Measurements from ENCODE around the gene C14orf132.

Gene C14orf132

DNA sequence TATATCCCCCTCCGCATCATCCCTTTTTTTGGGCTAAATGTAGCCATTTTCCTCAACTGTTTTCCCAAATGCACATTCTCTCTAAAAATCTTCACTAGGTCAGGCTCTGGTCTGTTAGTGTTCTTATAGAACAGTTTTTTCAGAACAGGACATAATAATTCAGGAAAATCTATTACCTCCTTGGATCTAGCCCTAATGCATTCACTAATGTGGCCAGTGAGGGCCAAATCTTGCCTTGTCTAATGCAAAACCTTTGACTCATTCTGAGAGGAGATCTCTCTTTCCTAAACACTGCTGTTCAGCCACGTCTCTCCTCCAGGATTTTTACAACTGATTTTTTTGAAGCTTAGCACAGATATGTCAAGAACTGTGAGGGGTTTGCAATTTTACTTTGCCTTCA, 15.5 kb downstream of the C14orf132 start:
- TF ChIP-seq, protein P1, sequence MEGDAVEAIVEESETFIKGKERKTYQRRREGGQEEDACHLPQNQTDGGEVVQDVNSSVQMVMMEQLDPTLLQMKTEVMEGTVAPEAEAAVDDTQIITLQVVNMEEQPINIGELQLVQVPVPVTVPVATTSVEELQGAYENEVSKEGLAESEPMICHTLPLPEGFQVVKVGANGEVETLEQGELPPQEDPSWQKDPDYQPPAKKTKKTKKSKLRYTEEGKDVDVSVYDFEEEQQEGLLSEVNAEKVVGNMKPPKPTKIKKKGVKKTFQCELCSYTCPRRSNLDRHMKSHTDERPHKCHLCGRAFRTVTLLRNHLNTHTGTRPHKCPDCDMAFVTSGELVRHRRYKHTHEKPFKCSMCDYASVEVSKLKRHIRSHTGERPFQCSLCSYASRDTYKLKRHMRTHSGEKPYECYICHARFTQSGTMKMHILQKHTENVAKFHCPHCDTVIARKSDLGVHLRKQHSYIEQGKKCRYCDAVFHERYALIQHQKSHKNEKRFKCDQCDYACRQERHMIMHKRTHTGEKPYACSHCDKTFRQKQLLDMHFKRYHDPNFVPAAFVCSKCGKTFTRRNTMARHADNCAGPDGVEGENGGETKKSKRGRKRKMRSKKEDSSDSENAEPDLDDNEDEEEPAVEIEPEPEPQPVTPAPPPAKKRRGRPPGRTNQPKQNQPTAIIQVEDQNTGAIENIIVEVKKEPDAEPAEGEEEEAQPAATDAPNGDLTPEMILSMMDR (IDR thresholded peaks at IDR 0.05; ENCODE audit: low read depth, low read length, missing control alignments), result no peak
- no peak overlapping the region for H3K4me3 ChIP-seq (ENCODE audit: low read depth, low read length)
- DNase-seq (ENCODE audit: low read depth), result no peak

DNA sequence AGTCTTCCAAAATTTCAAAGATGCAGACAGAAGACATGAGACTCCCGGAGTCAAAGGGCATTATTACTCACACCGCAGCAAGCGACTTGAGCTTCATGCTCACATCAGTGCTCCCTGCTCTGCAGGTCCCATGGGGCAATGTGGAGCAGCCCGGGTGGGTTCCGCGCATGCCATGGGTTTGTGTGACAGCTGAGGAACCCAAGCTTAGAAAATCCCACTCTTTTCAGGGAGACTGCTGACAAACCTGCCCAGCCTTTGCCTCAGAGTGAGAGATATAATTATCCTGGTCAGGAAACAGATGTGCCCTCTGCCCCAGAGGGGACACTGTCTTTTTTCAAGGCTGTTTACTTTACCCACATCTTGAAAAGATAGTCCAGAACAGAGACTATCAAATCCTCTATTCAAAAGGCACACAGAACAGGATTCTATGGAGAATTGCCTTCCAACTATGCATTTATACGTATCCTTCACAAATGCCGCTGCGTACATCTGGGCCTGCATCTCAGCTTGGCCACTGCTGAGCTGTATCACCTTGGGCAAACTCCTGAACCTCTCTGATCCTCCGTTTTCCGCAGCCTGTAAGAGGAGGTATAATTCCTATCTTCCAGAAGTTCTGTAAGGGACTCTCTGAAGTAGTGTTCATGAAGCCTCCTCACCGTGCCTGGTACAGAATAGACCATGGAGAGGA, 16.0 kb downstream of the C14orf132 start:
- TF ChIP-seq, protein P1 (IDR thresholded peaks at IDR 0.05; ENCODE audit: low read depth, low read length, missing control alignments), result no peak
- no peak for DNase-seq (ENCODE audit: low read depth)
- H3K4me3 ChIP-seq (ENCODE audit: low read depth, low read length), result no peak overlapping the region

DNA sequence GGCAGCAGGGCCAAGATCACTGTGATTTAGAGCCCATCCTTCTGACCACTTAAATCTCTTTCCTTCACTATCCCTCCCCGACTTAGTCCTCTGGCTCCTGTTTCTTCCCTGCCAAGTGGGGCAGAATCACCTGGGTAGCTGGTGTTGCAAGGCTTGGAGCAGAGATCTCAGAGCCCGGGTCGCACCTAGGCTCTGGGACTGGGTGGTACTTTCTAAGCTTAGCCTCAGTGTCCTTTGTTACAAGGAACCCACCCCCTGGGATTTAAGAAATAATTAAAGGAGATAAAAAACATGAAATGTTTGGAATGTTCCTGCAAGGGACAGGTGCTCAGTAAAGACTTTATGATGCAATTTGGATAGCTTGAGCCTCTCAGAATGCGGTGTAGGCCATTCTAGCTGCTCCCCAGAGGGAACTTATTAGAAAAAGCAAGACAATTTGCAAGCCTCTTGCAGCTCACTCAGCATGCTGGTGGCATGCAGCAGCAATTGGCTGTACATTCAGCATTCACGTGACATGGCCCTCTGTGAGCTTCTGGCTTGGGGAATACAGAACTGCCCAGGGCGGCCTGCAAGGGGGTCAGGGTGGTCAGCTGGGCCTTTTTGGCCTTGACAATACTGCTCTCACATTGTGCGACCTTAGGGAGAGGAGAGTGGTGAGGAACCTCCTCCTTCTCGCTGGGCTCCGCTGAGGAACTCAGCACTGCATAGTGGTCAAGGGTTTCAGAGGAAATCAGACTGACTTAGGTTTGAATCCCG, 16.8 kb downstream of the C14orf132 start:
- no peak for DNase-seq (ENCODE audit: low read depth)
- TF ChIP-seq, protein P1 (IDR thresholded peaks at IDR 0.05; ENCODE audit: low read depth, low read length, missing control alignments), result no peak
- no peak overlapping the region for H3K4me3 ChIP-seq (ENCODE audit: low read depth, low read length)

DNA sequence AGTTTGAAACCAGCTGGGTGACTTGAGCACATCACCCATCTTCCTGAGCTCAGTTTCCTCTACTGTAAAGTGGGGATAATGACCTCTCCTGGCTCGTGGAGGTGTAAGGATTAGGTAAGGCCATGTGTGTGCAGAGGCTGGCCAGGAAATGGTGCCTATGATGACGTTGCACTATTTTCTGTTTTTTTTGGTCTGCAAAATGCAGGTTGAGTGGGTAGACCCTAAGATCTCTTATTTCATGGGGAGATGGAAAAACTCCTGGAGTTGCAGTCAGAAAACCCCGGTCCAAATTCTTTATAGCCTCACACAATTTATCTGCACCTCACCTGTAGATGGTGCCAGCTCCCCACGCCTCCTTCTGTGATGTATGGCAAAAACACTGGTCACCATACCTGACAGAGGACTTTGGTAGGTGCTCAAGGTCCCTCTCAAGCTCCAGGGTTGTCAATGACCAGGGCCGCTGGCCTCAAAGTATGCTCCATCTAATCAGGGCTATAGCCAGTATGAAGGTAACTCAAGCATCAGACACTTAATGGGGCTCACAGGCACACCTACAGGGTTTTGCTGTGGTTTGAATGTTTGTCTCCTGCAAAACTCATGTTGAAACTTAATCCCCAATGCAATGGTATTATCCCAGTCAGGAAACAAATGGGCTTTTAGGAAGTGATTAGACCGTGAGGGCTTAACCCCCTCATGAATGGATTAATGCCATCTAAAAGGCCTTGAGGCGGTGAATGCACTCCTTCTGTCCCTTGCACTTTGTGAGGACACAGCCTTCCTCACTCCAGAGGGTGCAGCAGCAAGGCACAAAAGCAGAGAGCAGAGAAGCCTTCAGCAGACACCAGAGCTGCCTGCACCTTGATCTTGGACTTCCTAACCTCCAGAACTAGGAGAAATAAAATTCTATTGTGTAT, 17.6 kb downstream of the C14orf132 start:
- TF ChIP-seq, protein P1 (IDR thresholded peaks at IDR 0.05; ENCODE audit: low read depth, low read length, missing control alignments), result no peak
- DNase-seq (ENCODE audit: low read depth), result no peak
- H3K4me3 ChIP-seq (ENCODE audit: low read depth, low read length), result no peak overlapping the region

DNA sequence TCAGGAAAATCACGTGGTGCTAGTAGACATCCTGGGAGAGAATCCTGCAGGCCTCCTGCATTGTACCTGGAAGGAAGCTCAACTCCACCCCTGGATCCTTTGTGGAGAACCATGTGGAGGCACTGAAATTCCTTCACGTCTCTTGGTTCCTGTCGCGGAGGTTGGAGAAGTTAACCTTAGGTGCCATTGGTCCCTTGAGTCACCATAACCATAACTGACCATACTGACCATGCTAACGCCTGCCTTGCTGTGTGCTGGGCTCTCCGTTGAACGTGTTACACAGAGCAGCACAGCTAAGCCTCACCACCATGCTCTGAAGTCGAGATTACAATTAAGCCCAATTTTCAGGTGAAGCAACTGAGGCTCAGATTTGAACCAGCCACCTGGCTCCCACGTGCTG, 18.6 kb downstream of the C14orf132 start:
- no peak overlapping the region for H3K4me3 ChIP-seq (ENCODE audit: low read depth, low read length)
- TF ChIP-seq, protein P1 (IDR thresholded peaks at IDR 0.05; ENCODE audit: low read depth, low read length, missing control alignments), result no peak

DNA sequence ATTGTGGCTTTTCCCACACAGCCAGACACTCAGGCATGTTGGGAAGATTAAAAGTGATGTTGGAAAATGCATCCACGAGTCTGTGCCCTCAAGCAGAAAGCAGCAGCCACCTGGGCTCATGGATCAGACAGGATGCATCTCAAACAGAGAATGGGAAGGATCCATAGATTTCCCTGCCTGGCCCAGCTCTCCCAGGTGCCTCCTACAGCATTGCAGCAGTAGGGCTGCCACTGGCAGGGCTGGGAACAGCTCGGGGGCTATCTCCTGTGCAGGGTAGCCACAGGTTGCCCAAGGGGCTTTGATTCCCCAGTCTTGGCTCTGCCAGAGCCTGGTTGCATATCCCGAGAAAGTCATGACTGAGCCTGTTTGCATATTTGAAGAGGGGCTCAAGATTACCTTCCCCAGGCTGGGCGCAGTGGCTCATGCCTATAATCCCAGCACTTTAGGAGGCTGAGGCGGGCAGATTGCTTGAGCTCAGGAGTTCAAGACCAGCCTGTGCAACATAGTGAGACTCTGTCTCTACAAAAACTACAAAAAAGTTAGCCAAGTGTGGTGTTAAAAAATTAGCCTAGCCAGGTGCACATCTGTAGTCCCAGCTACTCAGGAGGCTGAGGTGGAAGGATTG, 19.5 kb downstream of the C14orf132 start:
- TF ChIP-seq, protein P1 (IDR thresholded peaks at IDR 0.05; ENCODE audit: low read depth, low read length, missing control alignments), result no peak
- no peak overlapping the region for H3K4me3 ChIP-seq (ENCODE audit: low read depth, low read length)
- no peak for DNase-seq (ENCODE audit: low read depth)

More for the DNA sequence above, 18.6 kb downstream of the C14orf132 start:
- no peak for DNase-seq (ENCODE audit: low read depth)
